Adipose tissue (tissue), 3 donors: ENCODE results near the gene GKN2. TPM values are rescaled to one million over a fixed set of nuclear protein-coding genes. Genes with fewer than 3 reads are reported as not detected.
"Not testable (repeated sequence)": the region's sequence is repeated elsewhere in the genome, so short reads cannot be mapped to it uniquely, and the experiment has no call there.

Source experiments
- H3K27ac ChIP-seq: one replicate; pipeline ENCODE4 v1.5.1; 2013; ENCODE audit warnings: low read depth, low read length
- WGBS, 3 donors: extraction: QIAGEN DNeasy Blood & Tissue Kit; methylation state at CpG; one replicate each; pipeline ENCODE4 v1.1.7; 2013; 5-methylcytosine and 5-hydroxymethylcytosine counted together
- polyA plus RNA-seq, 3 donors: library from polyadenylated mRNA; stranded (reverse); fragments of 200-250 nt; gene quantifications; one replicate each; pipeline ENCODE4 v1.2.3, GENCODE V29; 2013
- donor health status: healthy with polysubstance abuse.
- donor health status: Bipolar disorder and iron deficiency.
- donor health status: healthy.

GKN2 gene
- polyA plus RNA-seq, 3 donors, result 0.41 to 318 (median 29.8) TPM

GRCh38 chr2:68969736-68970490, 17.2 kb upstream of the GKN2 start:
- no peak overlapping the region for H3K27ac ChIP-seq
- WGBS, 3 donors, result 86 to 91% (median 88%) methylated on average over 8 of the region's 8 CpGs

GRCh38 chr2:68968221-68968620, 15.5 kb upstream of the GKN2 start:
- H3K27ac ChIP-seq, result no peak overlapping the region
- WGBS, 3 donors, result 56 to 83% (median 69%) methylated on average over 1 of the region's 1 CpG

GRCh38 chr2:68964282-68964681, 11.6 kb upstream of the GKN2 start:
- no peak overlapping the region for H3K27ac ChIP-seq

- H3K27ac ChIP-seq, result no peak overlapping the region
- 43 to 93% (median 93%) methylated on average over 4 of the region's 4 CpGs for WGBS, 3 donors
These were observed 8.7 kb upstream of the GKN2 start for GRCh38 chr2:68961380-68961779.

GRCh38 chr2:68959001-68959400, 6.3 kb upstream of the GKN2 start:
- 92 to 95% (median 92%) methylated on average over 1 of the region's 1 CpG for WGBS, 3 donors
- H3K27ac ChIP-seq, result no peak overlapping the region

GRCh38 chr2:68955432-68955831, 2.7 kb upstream of the GKN2 start:
- WGBS, 3 donors, result 97 to 98% (median 97%) methylated on average over 5 of the region's 5 CpGs
- H3K27ac ChIP-seq, result not testable (repeated sequence)

GRCh38 chr2:68951899-68952298, 794 bp downstream of the GKN2 start:
- H3K27ac ChIP-seq, result no peak overlapping the region
- 71 to 79% (median 79%) methylated on average over 4 of the region's 4 CpGs for WGBS, 3 donors

- 52 to 57% (median 54%) methylated on average over 1 of the region's 1 CpG for WGBS, 3 donors
These were observed 4.0 kb downstream of the GKN2 start for GRCh38 chr2:68948710-68949109.

GRCh38 chr2:68946117-68946516, 6.6 kb downstream of the GKN2 start:
- WGBS, 3 donors, result 48 to 65% (median 65%) methylated on average over 3 of the region's 3 CpGs
- no peak overlapping the region for H3K27ac ChIP-seq

More at GRCh38 chr2:68948710-68949109, 4.0 kb downstream of the GKN2 start:
- no peak overlapping the region for H3K27ac ChIP-seq

GRCh38 chr2:68943581-68944568, 8.8 kb downstream of the GKN2 start:
- WGBS, 3 donors, result 39 to 45% (median 44%) methylated on average over 27 of the region's 27 CpGs

GRCh38 chr2:68942827-68943226, 9.9 kb downstream of the GKN2 start:
- H3K27ac ChIP-seq, result no peak overlapping the region

More at GRCh38 chr2:68943581-68944568, 8.8 kb downstream of the GKN2 start:
- no peak overlapping the region for H3K27ac ChIP-seq

GRCh38 chr2:68940369-68940768, 12.3 kb downstream of the GKN2 start:
- H3K27ac ChIP-seq, result no peak overlapping the region
- 90 to 95% (median 94%) methylated on average over 1 of the region's 1 CpG for WGBS, 3 donors

- WGBS, 3 donors, result 94 to 97% (median 97%) methylated on average over 1 of the region's 1 CpG
- no peak overlapping the region for H3K27ac ChIP-seq
These were observed 12.7 kb downstream of the GKN2 start for GRCh38 chr2:68939962-68940361.

GRCh38 chr2:68938938-68939337, 13.8 kb downstream of the GKN2 start:
- WGBS, 3 donors, result 83 to 97% (median 92%) methylated on average over 3 of the region's 3 CpGs
- H3K27ac ChIP-seq, result no peak overlapping the region

- 81 to 86% (median 85%) methylated on average over 5 of the region's 5 CpGs for WGBS, 3 donors
- H3K27ac ChIP-seq, result no peak overlapping the region
These were observed 15.2 kb downstream of the GKN2 start for GRCh38 chr2:68937346-68938055.

GRCh38 chr2:68936889-68937288, 15.8 kb downstream of the GKN2 start:
- no peak overlapping the region for H3K27ac ChIP-seq
- WGBS, 3 donors, result 65 to 74% (median 66%) methylated on average over 1 of the region's 1 CpG

- 54 to 69% (median 65%) methylated on average over 2 of the region's 2 CpGs for WGBS, 3 donors
- H3K27ac ChIP-seq, result no peak overlapping the region
These were observed 16.3 kb downstream of the GKN2 start for GRCh38 chr2:68936427-68936826.

- H3K27ac ChIP-seq, result no peak overlapping the region
- WGBS, 3 donors, result 87 to 97% (median 95%) methylated on average over 5 of the region's 5 CpGs
These were observed 17.2 kb downstream of the GKN2 start for GRCh38 chr2:68935471-68935870.

GRCh38 chr2:68934021-68934420, 18.7 kb downstream of the GKN2 start:
- H3K27ac ChIP-seq, result no peak overlapping the region
- WGBS, 3 donors, result 90 to 96% (median 95%) methylated on average over 3 of the region's 3 CpGs
